ENCODE results near the gene ODF2L. TPM values are rescaled to one million over a fixed set of nuclear protein-coding genes. Genes with fewer than 3 reads are reported as not detected.
A peak's percentile ranks its signal among the peaks of the same experiment; 100 is the strongest.

ODF2L gene, protein sequence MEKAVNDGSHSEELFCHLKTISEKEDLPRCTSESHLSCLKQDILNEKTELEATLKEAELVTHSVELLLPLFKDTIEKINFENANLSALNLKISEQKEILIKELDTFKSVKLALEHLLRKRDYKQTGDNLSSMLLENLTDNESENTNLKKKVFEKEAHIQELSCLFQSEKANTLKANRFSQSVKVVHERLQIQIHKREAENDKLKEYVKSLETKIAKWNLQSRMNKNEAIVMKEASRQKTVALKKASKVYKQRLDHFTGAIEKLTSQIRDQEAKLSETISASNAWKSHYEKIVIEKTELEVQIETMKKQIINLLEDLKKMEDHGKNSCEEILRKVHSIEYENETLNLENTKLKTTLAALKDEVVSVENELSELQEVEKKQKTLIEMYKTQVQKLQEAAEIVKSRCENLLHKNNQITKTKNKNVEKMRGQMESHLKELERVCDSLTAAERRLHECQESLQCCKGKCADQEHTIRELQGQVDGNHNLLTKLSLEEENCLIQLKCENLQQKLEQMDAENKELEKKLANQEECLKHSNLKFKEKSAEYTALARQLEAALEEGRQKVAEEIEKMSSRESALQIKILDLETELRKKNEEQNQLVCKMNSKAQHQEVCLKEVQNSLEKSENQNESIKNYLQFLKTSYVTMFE
- 43.9 and 45.8 TPM in 2 replicates for total RNA-seq
- long read RNA-seq, transcript ODF2L-218 (11 exons, 1,422 nt): major isoform, 6 of 68 reads
- long read RNA-seq, transcript ODF2L-213 (2 exons, 1,650 nt): major isoform, 6 of 68 reads
- long read RNA-seq, partial matches to known transcripts: 43 of 68 reads
- long read RNA-seq, other reads (novel, unspliced or antisense): 12 of 68 reads

DNA sequence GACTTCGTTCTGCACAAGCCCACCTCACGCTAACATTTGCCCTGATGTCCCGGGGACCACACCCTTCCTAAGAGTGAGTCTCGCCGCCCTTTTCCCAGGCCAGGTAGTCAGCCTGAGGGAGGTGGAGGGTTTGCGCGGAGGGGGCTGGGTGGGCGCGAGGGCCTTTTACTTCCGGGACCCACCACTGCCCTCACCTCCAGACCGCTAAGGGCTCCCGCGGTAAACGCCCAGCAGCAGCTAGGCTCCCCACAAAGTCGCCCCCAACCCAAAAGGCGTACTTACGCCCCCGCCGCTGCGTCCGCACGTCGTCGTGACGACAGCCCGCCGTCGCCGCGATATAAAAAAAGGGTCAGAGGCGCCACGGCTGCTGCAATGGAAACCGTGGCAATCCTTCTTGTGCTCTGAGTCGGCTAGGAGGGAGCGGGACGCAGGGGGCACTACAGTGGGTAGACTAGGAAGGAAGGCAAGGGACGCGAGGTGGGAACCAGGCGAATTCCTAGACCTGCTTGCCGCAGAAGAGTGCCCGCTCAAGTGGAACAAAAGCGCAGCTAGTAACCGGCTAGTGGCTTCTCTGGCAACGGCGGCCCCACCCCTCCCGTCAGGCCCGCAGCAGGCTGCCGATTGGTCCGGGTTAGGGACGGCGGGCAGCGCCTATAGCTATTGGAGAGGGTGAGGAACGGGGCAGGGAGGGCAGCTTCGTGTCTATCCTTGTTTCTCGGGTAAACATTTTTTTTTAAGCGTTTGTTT is at the start of gene ODF2L:
ODF2L (minus strand) TSS at position 573 of the 747 bp plus-strand sequence. CDS start 9,296 bp downstream, outside the sequence.
- Mint-ChIP-seq H3K27ac (ENCODE audit: unreplicated experiment) (peak within 1 kb of the TSS; percentile 98), H3K4me1 (peaks cover 35% of the 10 kb centered on the region), H3K36me3 (ENCODE audit: low read depth) (peaks cover 10% of the 10 kb centered on the region), H3K27me3 (ENCODE audit: low read depth) (peaks cover 27% of the 10 kb centered on the region), H3K4me3 (peak within 1 kb of the TSS; percentile 98), H3K9me3 (peaks cover 5% of the 10 kb centered on the region)
- peak; percentile 77 for DNase-seq (ENCODE audit: low read depth, low spot score)
- TF ChIP-seq, protein P1, sequence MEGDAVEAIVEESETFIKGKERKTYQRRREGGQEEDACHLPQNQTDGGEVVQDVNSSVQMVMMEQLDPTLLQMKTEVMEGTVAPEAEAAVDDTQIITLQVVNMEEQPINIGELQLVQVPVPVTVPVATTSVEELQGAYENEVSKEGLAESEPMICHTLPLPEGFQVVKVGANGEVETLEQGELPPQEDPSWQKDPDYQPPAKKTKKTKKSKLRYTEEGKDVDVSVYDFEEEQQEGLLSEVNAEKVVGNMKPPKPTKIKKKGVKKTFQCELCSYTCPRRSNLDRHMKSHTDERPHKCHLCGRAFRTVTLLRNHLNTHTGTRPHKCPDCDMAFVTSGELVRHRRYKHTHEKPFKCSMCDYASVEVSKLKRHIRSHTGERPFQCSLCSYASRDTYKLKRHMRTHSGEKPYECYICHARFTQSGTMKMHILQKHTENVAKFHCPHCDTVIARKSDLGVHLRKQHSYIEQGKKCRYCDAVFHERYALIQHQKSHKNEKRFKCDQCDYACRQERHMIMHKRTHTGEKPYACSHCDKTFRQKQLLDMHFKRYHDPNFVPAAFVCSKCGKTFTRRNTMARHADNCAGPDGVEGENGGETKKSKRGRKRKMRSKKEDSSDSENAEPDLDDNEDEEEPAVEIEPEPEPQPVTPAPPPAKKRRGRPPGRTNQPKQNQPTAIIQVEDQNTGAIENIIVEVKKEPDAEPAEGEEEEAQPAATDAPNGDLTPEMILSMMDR (conservative IDR thresholded peaks at IDR 0.05): peak; percentile 10

DNA sequence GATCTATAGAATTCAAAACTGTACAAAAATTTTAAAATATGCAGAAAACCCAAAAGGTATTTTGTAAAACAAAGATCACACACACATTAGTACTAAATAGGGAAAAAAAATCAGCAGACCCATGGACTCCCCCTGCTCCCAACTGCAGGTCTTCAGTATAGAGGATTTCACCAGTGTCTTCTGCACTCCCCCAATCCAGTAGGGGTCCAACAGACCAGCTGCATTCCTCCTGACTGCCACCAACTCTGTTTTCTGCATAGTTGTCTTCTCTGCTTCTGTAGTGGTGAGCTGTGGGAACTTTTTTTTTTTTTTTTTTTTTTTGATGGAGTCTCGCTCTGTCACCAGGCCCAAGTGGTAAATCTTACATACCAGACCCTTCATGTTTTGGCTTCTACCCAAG is 49.8 kb upstream of the ODF2L start:
- DNase-seq (ENCODE audit: low read depth, low spot score): no peak
- peaks cover 17% of the 10 kb centered on the region for H3K4me1 Mint-ChIP-seq
- no peak overlapping the region for H3K27ac Mint-ChIP-seq (ENCODE audit: unreplicated experiment)
- H3K9me3 Mint-ChIP-seq: no peaks in the 10 kb centered on the region
- TF ChIP-seq, protein P1 (conservative IDR thresholded peaks at IDR 0.05): no peak
- no peak overlapping the region for H3K4me3 Mint-ChIP-seq
- peaks cover 2% of the 10 kb centered on the region for H3K27me3 Mint-ChIP-seq (ENCODE audit: low read depth)
- H3K36me3 Mint-ChIP-seq (ENCODE audit: low read depth): no peaks in the 10 kb centered on the region

DNA sequence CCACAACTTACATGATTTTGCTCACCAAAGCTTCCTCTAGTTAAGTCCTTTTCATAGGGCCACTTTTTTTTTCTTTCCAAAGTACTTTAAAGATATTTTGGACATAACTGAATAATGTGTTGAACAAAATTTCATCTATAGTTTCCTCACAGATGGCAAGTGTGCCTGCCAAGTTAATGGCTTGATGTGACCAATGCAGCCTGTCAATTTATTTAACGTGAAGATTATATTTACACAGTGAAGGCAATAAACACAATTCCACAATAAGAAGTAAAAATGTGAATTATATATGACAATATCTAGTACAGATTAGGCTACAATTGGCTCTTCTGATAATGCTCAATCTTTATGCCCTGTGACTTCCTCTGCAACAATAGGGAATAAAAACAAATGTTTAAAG is 45.9 kb upstream of the ODF2L start:
- no peaks in the 10 kb centered on the region for H3K9me3 Mint-ChIP-seq
- no peak overlapping the region for H3K4me3 Mint-ChIP-seq
- H3K36me3 Mint-ChIP-seq (ENCODE audit: low read depth): no peaks in the 10 kb centered on the region
- H3K27me3 Mint-ChIP-seq (ENCODE audit: low read depth): peaks cover 15% of the 10 kb centered on the region
- DNase-seq (ENCODE audit: low read depth, low spot score): no peak
- H3K27ac Mint-ChIP-seq (ENCODE audit: unreplicated experiment): no peak overlapping the region
- peaks cover 7% of the 10 kb centered on the region for H3K4me1 Mint-ChIP-seq
- TF ChIP-seq, protein P1 (conservative IDR thresholded peaks at IDR 0.05): no peak

DNA sequence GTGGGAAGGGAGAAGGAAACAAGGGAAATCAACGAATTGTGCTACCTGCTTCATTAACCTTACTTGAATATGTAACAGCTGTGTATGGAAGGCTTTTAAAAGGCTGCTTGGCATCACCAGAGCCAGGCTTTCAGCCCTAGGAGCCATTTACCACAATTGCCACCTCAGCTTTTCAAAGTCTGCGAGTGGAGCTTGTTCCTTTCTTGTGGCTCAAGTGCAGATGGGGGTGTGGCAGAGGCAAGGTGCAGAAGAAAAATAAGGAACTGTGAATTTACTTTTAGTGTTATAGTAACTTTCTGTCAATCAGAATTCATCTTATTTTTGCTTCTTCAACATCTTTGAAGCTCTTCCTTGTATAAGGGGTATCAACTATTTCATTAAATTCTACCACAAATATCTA is 45.5 kb upstream of the ODF2L start:
- TF ChIP-seq, protein P1 (conservative IDR thresholded peaks at IDR 0.05): no peak
- Mint-ChIP-seq H3K36me3 (ENCODE audit: low read depth) (no peaks in the 10 kb centered on the region), H3K27ac (ENCODE audit: unreplicated experiment) (no peak overlapping the region), H3K4me1 (peaks cover 3% of the 10 kb centered on the region), H3K27me3 (ENCODE audit: low read depth) (peaks cover 15% of the 10 kb centered on the region), H3K9me3 (no peaks in the 10 kb centered on the region), H3K4me3 (no peak overlapping the region)
- DNase-seq (ENCODE audit: low read depth, low spot score): no peak

DNA sequence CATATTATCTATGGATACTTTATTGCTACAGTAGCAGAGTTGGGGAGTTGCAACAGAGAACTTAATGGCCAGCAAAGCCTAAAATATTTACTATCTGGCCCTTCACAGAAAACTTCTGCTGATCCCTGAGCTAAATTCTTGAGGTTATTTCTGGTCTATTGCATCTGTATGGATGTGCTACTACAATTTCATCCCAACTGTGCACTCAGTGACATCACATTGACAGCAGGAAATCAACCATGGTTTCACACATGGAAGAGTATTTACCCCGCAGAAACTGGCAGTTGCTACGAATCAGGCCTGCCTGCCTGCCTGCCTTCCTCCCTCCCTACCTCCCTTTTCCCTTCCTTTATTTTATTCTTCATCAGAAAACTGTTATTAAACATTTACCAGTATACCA is 39.9 kb upstream of the ODF2L start:
- Mint-ChIP-seq H3K36me3 (ENCODE audit: low read depth) (no peaks in the 10 kb centered on the region), H3K4me3 (no peak overlapping the region), H3K9me3 (no peaks in the 10 kb centered on the region), H3K27ac (ENCODE audit: unreplicated experiment) (no peak overlapping the region), H3K27me3 (ENCODE audit: low read depth) (peaks cover 16% of the 10 kb centered on the region), H3K4me1 (no peaks in the 10 kb centered on the region)
- DNase-seq (ENCODE audit: low read depth, low spot score): no peak
- TF ChIP-seq, protein P1 (conservative IDR thresholded peaks at IDR 0.05): no peak

Data from neural crest cell (in vitro differentiated cells).